Omental fat pad (tissue), 4 donors: ENCODE results near the gene FPR2. TPM values are rescaled to one million over a fixed set of nuclear protein-coding genes. Genes with fewer than 3 reads are reported as not detected.

ENCODE experiments used
- ATAC-seq: fragments of 150-250 bp; one replicate; pipeline ENCODE4 v1.9.1; 2016; ENCODE audit warnings: mild to moderate bottlenecking, moderate library complexity; ENCODE audit not compliant: low FRiP score
- DNase-seq: peaks from one replicate; pipeline ENCODE4 v3.0.0-alpha.2; 2019; ENCODE audit warnings: low spot score
- total RNA-seq, 4 donors: library from RNA; depleted of rRNA; stranded (reverse); fragments of >200 nt; gene quantifications; one replicate each; pipeline ENCODE4 v1.1.0, GENCODE V29; 2016
- TF ChIP-seq, protein P1 (sequence below), 3 donors: fragments of 450-650 bp; IDR thresholded peaks; one replicate each; pipeline ENCODE4 v1.5.1; 2016 to 2017; ENCODE audit warnings: antibody characterized with exemption in 3 of 3, mild to moderate bottlenecking in 3 of 3, moderate library complexity in 2 of 3

The FPR2 gene
- total RNA-seq, 4 donors from 2014 or later = 3.1 to 16.2 (median 7.5) TPM

DNA sequence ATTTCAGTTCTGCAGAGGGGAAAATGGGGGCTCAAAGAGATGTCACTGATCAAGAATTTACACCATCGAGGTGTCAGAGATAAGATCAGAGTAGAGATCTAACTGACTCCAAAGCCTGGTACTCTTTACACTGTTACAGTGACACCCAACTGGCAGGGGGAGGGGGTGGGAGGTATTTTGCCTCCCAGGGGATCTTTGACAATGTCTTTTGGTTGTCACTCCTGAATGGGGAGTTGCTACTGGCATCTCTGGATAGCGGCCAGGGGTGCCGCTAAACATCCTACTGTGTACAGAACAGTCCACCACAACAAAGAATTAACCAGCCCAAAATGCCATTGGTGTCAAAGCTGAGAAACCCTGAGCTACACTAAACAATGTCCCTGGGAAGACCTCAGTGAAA is 37.1 kb downstream of the FPR2 start:
- ATAC-seq (no peak), DNase-seq (no peak)
- TF ChIP-seq, protein P1, sequence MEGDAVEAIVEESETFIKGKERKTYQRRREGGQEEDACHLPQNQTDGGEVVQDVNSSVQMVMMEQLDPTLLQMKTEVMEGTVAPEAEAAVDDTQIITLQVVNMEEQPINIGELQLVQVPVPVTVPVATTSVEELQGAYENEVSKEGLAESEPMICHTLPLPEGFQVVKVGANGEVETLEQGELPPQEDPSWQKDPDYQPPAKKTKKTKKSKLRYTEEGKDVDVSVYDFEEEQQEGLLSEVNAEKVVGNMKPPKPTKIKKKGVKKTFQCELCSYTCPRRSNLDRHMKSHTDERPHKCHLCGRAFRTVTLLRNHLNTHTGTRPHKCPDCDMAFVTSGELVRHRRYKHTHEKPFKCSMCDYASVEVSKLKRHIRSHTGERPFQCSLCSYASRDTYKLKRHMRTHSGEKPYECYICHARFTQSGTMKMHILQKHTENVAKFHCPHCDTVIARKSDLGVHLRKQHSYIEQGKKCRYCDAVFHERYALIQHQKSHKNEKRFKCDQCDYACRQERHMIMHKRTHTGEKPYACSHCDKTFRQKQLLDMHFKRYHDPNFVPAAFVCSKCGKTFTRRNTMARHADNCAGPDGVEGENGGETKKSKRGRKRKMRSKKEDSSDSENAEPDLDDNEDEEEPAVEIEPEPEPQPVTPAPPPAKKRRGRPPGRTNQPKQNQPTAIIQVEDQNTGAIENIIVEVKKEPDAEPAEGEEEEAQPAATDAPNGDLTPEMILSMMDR (IDR thresholded peaks at IDR 0.05) = no peak

DNA sequence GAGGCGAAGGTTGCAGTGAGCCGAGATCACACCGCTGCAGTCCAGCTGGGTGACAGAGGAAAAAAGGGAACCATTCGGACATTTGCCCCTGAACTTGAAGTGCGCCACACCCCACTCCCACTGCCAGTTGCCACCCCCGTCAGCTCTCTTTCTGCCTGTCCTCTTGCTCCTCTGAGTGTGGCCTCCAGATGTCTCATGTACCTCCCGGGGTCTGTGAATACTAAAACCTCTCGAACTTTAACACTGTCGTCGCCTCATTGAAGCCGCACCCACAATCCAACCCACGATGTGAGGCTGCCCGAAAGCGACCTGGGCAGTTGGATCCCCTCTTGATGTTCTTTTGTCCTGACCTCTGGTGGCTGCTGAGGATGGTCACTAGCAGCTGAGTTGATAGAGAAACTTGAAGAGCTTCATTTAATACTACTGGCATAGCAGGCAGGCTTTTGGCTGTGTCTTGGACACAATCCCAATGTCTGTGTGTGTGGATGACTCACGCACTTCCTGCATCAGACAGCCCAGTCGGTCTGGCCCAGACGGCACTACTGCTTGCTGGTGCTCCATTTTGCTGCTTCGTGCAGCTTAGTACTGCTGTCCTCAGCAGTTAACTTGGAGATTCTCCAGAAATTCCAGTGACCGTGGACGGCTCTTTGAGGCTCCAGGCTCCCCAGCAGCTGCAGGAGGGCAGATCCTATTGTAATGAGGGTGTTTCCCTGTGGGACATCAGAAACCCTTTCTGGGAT is 38.2 kb downstream of the FPR2 start:
- TF ChIP-seq, protein P1 (IDR thresholded peaks at IDR 0.05) = no peak
- DNase-seq = peak; percentile 58
- peak; percentile 91 for ATAC-seq

- TF ChIP-seq, protein P1 (IDR thresholded peaks at IDR 0.05) = no peak
- DNase-seq = no peak
- ATAC-seq = peak; percentile 25
Observed at GRCh38 chr19:51799774-51800472, 38.9 kb downstream of the FPR2 start.

- DNase-seq (peak; percentile 52), ATAC-seq (peak; percentile 54)
- TF ChIP-seq, protein P1 (IDR thresholded peaks at IDR 0.05) = no peak
Observed at GRCh38 chr19:51800473-51801244, 39.7 kb downstream of the FPR2 start.

DNA sequence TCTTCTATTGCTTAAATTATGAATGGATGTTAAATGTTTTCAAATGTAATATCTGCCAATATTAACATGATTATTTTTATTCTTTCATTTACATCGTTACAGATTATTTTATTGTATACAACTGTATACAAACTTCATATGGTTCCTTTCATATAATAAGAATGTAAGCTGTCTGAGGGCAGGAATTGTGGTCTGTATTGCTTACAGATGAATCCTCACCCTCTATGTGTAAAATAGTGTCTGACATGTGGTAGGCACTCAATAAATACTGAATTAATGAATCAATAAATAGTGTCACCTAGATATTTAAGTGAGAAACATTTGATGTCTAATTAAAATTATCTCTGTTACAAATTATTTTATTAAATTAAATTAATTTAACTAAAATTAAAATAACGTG is 41.8 kb downstream of the FPR2 start:
- no peak for ATAC-seq
- TF ChIP-seq, protein P1 (IDR thresholded peaks at IDR 0.05) = no peak
- DNase-seq = no peak

GRCh38 chr19:51803519-51803918 is 42.5 kb downstream of the FPR2 start:
- DNase-seq (no peak), ATAC-seq (no peak)
- TF ChIP-seq, protein P1 (IDR thresholded peaks at IDR 0.05) = no peak
